Mesendoderm (in vitro differentiated cells): ENCODE results near the gene PCAT6.

ENCODE experiments used
- DNase-seq: peaks from one replicate; pipeline ENCODE4 v3.0.0; 2013
- H2AK5ac ChIP-seq: 2 replicates; pipeline ENCODE4 v1.6.1; 2013; ENCODE audit warnings: low read length, inconsistent platforms
- H2BK120ac ChIP-seq: 2 replicates; pipeline ENCODE4 v1.6.1; 2013; ENCODE audit warnings: low read depth, mild to moderate bottlenecking, low read length, moderate library complexity, mixed read lengths
- H2BK15ac ChIP-seq: replicated peaks from 2 replicates; pipeline ENCODE4 v1.6.1; 2013; ENCODE audit warnings: low read depth, mild to moderate bottlenecking, moderate library complexity
- H2BK5ac ChIP-seq: 2 replicates; pipeline ENCODE4 v1.6.1; 2013; ENCODE audit warnings: low read length, inconsistent platforms
- H3K18ac ChIP-seq: 2 replicates; pipeline ENCODE4 v1.6.1; 2013; ENCODE audit warnings: mild to moderate bottlenecking, low read length, mixed read lengths
- H3K23ac ChIP-seq: one replicate; pipeline ENCODE4 v1.6.1; 2013; ENCODE audit warnings: low read length
- H3K27ac ChIP-seq: 2 replicates; pipeline ENCODE4 v1.5.1; 2013; ENCODE audit warnings: low read depth, mild to moderate bottlenecking, inconsistent platforms, low read length, moderate library complexity
- H3K27me3 ChIP-seq: 2 replicates; pipeline ENCODE4 v1.6.1; 2013; ENCODE audit warnings: low read length, control low read depth, mild to moderate bottlenecking, inconsistent platforms; ENCODE audit not compliant: insufficient read depth, poor library complexity
- H3K36me3 ChIP-seq: 2 replicates; pipeline ENCODE4 v1.6.1; 2013; ENCODE audit warnings: low read length, inconsistent platforms; ENCODE audit not compliant: control insufficient read depth, insufficient read depth
- H3K4ac ChIP-seq: one replicate; pipeline ENCODE4 v1.6.1; 2013; ENCODE audit warnings: low read depth, mild to moderate bottlenecking, low read length, moderate library complexity
- H3K4me1 ChIP-seq: 2 replicates; pipeline ENCODE4 v1.6.1; 2013; ENCODE audit warnings: low read depth, low read length, inconsistent platforms; ENCODE audit not compliant: control insufficient read depth
- H3K4me2 ChIP-seq: 2 replicates; pipeline ENCODE4 v1.6.1; 2013; ENCODE audit warnings: low read length
- H3K4me3 ChIP-seq: 2 replicates; pipeline ENCODE4 v1.5.1; 2013; ENCODE audit warnings: mild to moderate bottlenecking, low read length
- H3K56ac ChIP-seq: one replicate; pipeline ENCODE4 v1.6.1; 2013; ENCODE audit warnings: low read length
- H3K79me1 ChIP-seq: 2 replicates; pipeline ENCODE4 v1.6.1; 2013; ENCODE audit warnings: low read length, inconsistent platforms
- H3K79me2 ChIP-seq: 2 replicates; pipeline ENCODE4 v1.6.1; 2013; ENCODE audit warnings: mild to moderate bottlenecking, low read length; ENCODE audit not compliant: control insufficient read depth, insufficient read depth
- H3K9ac ChIP-seq: 2 replicates; pipeline ENCODE4 v1.6.1; 2013; ENCODE audit warnings: low read length, inconsistent platforms
- H4K5ac ChIP-seq: one replicate; pipeline ENCODE4 v1.6.1; 2013; ENCODE audit warnings: low read length
- H4K8ac ChIP-seq: one replicate; pipeline ENCODE4 v1.6.1; 2013; ENCODE audit warnings: low read depth, mild to moderate bottlenecking, control low read depth, low read length, moderate library complexity
- WGBS: extraction: QIAGEN DNeasy Blood & Tissue Kit; methylation state at CpG from one replicate; pipeline ENCODE4 v1.1.7; 2013; ENCODE audit warnings: low lambda C conversion rate, missing lambda C conversion rate; ENCODE audit not compliant: insufficient coverage; ENCODE audit errors: extremely low coverage; 5-methylcytosine and 5-hydroxymethylcytosine counted together

Gene PCAT6

GRCh38 chr1:202802998-202803932, 7.5 kb upstream of the PCAT6 start:
- H2BK120ac ChIP-seq, result no peak overlapping the region
- peak overlapping the region; percentile 80 for H3K23ac ChIP-seq
- peaks cover 87% of the 10 kb centered on the region for H3K79me2 ChIP-seq
- no peak overlapping the region for H3K4me2 ChIP-seq
- no peak overlapping the region for H3K4ac ChIP-seq
- no peak overlapping the region for H3K27ac ChIP-seq
- H4K8ac ChIP-seq, result no peak overlapping the region
- H3K36me3 ChIP-seq, result no peaks in the 10 kb centered on the region
- no peak overlapping the region for H3K18ac ChIP-seq
- H3K4me3 ChIP-seq, result no peak overlapping the region
- H3K56ac ChIP-seq, result no peak overlapping the region
- peaks cover 6% of the 10 kb centered on the region for H3K79me1 ChIP-seq
- no peaks in the 10 kb centered on the region for H3K27me3 ChIP-seq
- no peak overlapping the region for H3K9ac ChIP-seq
- no peaks in the 10 kb centered on the region for H3K4me1 ChIP-seq
- no CpG with 5 or more reads among the region's 15 CpGs for WGBS
- H4K5ac ChIP-seq, result no peak overlapping the region
- H2BK15ac ChIP-seq, result no peak overlapping the region
- no peak overlapping the region for H2AK5ac ChIP-seq
- peak; percentile 71 for DNase-seq
- H2BK5ac ChIP-seq, result no peak overlapping the region

- no peak overlapping the region for H3K27ac ChIP-seq
- H4K5ac ChIP-seq, result no peak overlapping the region
- H3K4me2 ChIP-seq, result no peak overlapping the region
- DNase-seq, result no peak
- H2BK120ac ChIP-seq, result no peak overlapping the region
- H3K4me3 ChIP-seq, result no peak overlapping the region
- peaks cover 3% of the 10 kb centered on the region for H3K79me1 ChIP-seq
- no CpG with 5 or more reads among the region's 4 CpGs for WGBS
- peaks cover 79% of the 10 kb centered on the region for H3K79me2 ChIP-seq
- H3K9ac ChIP-seq, result no peak overlapping the region
- no peaks in the 10 kb centered on the region for H3K4me1 ChIP-seq
- H4K8ac ChIP-seq, result no peak overlapping the region
- no peak overlapping the region for H3K18ac ChIP-seq
- H2BK15ac ChIP-seq, result no peak overlapping the region
- no peaks in the 10 kb centered on the region for H3K36me3 ChIP-seq
- no peak overlapping the region for H3K56ac ChIP-seq
- no peak overlapping the region for H3K23ac ChIP-seq
- no peak overlapping the region for H2BK5ac ChIP-seq
- H3K4ac ChIP-seq, result no peak overlapping the region
- H2AK5ac ChIP-seq, result no peak overlapping the region
- no peaks in the 10 kb centered on the region for H3K27me3 ChIP-seq
Observed at GRCh38 chr1:202804126-202804525, 6.6 kb upstream of the PCAT6 start.

- peak overlapping the region; percentile 98 for H3K56ac ChIP-seq
- peak overlapping the region; percentile 94 for H3K4ac ChIP-seq
- H4K8ac ChIP-seq, result no peak overlapping the region
- H4K5ac ChIP-seq, result no peak overlapping the region
- no peaks in the 10 kb centered on the region for H3K36me3 ChIP-seq
- no peaks in the 10 kb centered on the region for H3K4me1 ChIP-seq
- H2BK15ac ChIP-seq, result no peak overlapping the region
- H3K9ac ChIP-seq, result peak overlapping the region; percentile 98
- no peaks in the 10 kb centered on the region for H3K27me3 ChIP-seq
- peak overlapping the region; percentile 73 for H3K23ac ChIP-seq
- peaks cover 62% of the 10 kb centered on the region for H3K79me2 ChIP-seq
- WGBS, result no CpG with 5 or more reads among the region's 7 CpGs
- H3K27ac ChIP-seq, result peak overlapping the region; percentile 46
- H2AK5ac ChIP-seq, result peak overlapping the region; percentile 6
- peak overlapping the region; percentile 61 for H2BK5ac ChIP-seq
- H3K4me3 ChIP-seq, result peak overlapping the region; percentile 95
- H3K4me2 ChIP-seq, result peak overlapping the region; percentile 84
- peak overlapping the region; percentile 99 for H3K18ac ChIP-seq
- no peak overlapping the region for H2BK120ac ChIP-seq
- H3K79me1 ChIP-seq, result no peaks in the 10 kb centered on the region
- no peak for DNase-seq
Observed at GRCh38 chr1:202805886-202806844, 4.6 kb upstream of the PCAT6 start.

- peak overlapping the region; percentile 6 for H2AK5ac ChIP-seq
- H3K36me3 ChIP-seq, result no peaks in the 10 kb centered on the region
- H3K4me3 ChIP-seq, result peak overlapping the region; percentile 95
- no peak overlapping the region for H2BK15ac ChIP-seq
- no peaks in the 10 kb centered on the region for H3K4me1 ChIP-seq
- DNase-seq, result peak; percentile 57
- no CpG with 5 or more reads among the region's 51 CpGs for WGBS
- no peak overlapping the region for H4K5ac ChIP-seq
- peak overlapping the region; percentile 46 for H3K27ac ChIP-seq
- peak overlapping the region; percentile 98 for H3K56ac ChIP-seq
- no peaks in the 10 kb centered on the region for H3K27me3 ChIP-seq
- peak overlapping the region; percentile 55 for H2BK120ac ChIP-seq
- H4K8ac ChIP-seq, result peak overlapping the region; percentile 28
- H3K4ac ChIP-seq, result peak overlapping the region; percentile 94
- peak overlapping the region; percentile 69 for H3K23ac ChIP-seq
- H3K18ac ChIP-seq, result peak overlapping the region; percentile 99
- H3K4me2 ChIP-seq, result peak overlapping the region; percentile 84
- no peaks in the 10 kb centered on the region for H3K79me1 ChIP-seq
- peaks cover 56% of the 10 kb centered on the region for H3K79me2 ChIP-seq
- H3K9ac ChIP-seq, result peak overlapping the region; percentile 98
- peak overlapping the region; percentile 61 for H2BK5ac ChIP-seq
Observed at GRCh38 chr1:202806845-202807450, 3.8 kb upstream of the PCAT6 start.

GRCh38 chr1:202807451-202807925, 3.3 kb upstream of the PCAT6 start:
- Histone ChIP-seq H3K4ac (peak overlapping the region; percentile 94), H3K56ac (peak overlapping the region; percentile 98), H3K23ac (peak overlapping the region; percentile 86), H3K9ac (peak overlapping the region; percentile 98), H3K4me1 (no peaks in the 10 kb centered on the region), H3K79me2 (peaks cover 52% of the 10 kb centered on the region), H3K27ac (peak overlapping the region; percentile 78), H3K4me3 (peak overlapping the region; percentile 95), H3K36me3 (no peaks in the 10 kb centered on the region), H2AK5ac (no peak overlapping the region), H3K79me1 (no peaks in the 10 kb centered on the region), H3K18ac (peak overlapping the region; percentile 99), H2BK5ac (no peak overlapping the region), H2BK120ac (peak overlapping the region; percentile 55), H2BK15ac (no peak overlapping the region), H3K27me3 (no peaks in the 10 kb centered on the region), H4K5ac (no peak overlapping the region), H4K8ac (peak overlapping the region; percentile 28), H3K4me2 (no peak overlapping the region)
- DNase-seq, result no peak
- WGBS, result no CpG with 5 or more reads among the region's 45 CpGs
